Liver (tissue), 9 donors: Measurements from ENCODE around the gene ROR1. TPM values are rescaled to one million over a fixed set of nuclear protein-coding genes. Genes with fewer than 3 reads are reported as not detected.

Experiments used
- DNase-seq: peaks from one replicate; pipeline ENCODE4 v3.0.0-alpha.2; 2017; ENCODE audit warnings: low spot score
- H3K27ac ChIP-seq, 2 donors: one replicate each; pipeline ENCODE4 v1.7.0; 2013; ENCODE audit warnings: inconsistent platforms in 2 of 2, low read length in 2 of 2, control low read depth in 1 of 2, low read depth in 1 of 2, mild to moderate bottlenecking in 1 of 2
- H3K27me3 ChIP-seq, 4 donors: one replicate each; pipeline versions ENCODE4 v1.6.1 to v1.7.0; 2013; ENCODE audit warnings: low read length in 3 of 4, inconsistent platforms in 1 of 4, mild to moderate bottlenecking in 1 of 4, moderate library complexity in 1 of 4; ENCODE audit not compliant: control insufficient read depth in 4 of 4, insufficient read depth in 4 of 4
- H3K36me3 ChIP-seq, 4 donors: one replicate each; pipeline versions ENCODE4 v1.6.1 to v1.7.0; 2013; ENCODE audit warnings: low read length in 3 of 4, mild to moderate bottlenecking in 3 of 4, low read depth in 1 of 4, moderate library complexity in 1 of 4; ENCODE audit not compliant: control insufficient read depth in 4 of 4, insufficient read depth in 3 of 4
- H3K4me1 ChIP-seq, 4 donors: one replicate each; pipeline versions ENCODE4 v1.6.1 to v1.7.0; 2013; ENCODE audit warnings: low read length in 3 of 4, mild to moderate bottlenecking in 3 of 4, moderate library complexity in 1 of 4; ENCODE audit not compliant: control insufficient read depth in 4 of 4, insufficient read depth in 4 of 4
- H3K4me3 ChIP-seq, 3 donors: one replicate each; pipeline versions ENCODE4 v1.6.1 to v1.7.0; 2013; ENCODE audit warnings: low read length in 3 of 3, control low read depth in 1 of 3, low read depth in 1 of 3, mild to moderate bottlenecking in 1 of 3
- H3K9ac ChIP-seq, 2 donors: one replicate each; pipeline ENCODE4 v1.7.0; 2013; ENCODE audit warnings: low read length in 2 of 2, mild to moderate bottlenecking in 2 of 2, moderate library complexity in 2 of 2, control low read depth in 1 of 2, low read depth in 1 of 2
- H3K9me3 ChIP-seq, 4 donors: one replicate each; pipeline versions ENCODE4 v1.6.1 to v1.7.0; 2013; ENCODE audit warnings: low read length in 3 of 4; ENCODE audit not compliant: control insufficient read depth in 4 of 4
- ATF3 ChIP-seq: IDR thresholded peaks from 2 replicates; pipeline ENCODE4 v1.6.1; 2016; ENCODE audit warnings: antibody characterized with exemption
- CTCF ChIP-seq: fragments of 150-350 bp; IDR thresholded peaks from 2 replicates; pipeline ENCODE4 v1.5.1; 2017; ENCODE audit warnings: improper control_type of control experiment, low read depth, low read length; ENCODE audit not compliant: missing input control
- EGR1 ChIP-seq, 2 donors: IDR thresholded peaks; 2 replicates each; pipeline ENCODE4 v1.6.1; 2016 to 2018; ENCODE audit warnings: antibody characterized with exemption in 2 of 2, low read depth in 2 of 2
- FOXA1 ChIP-seq: IDR thresholded peaks from 2 replicates; pipeline ENCODE4 v1.6.1; 2016; ENCODE audit warnings: antibody characterized with exemption
- FOXA2 ChIP-seq: IDR thresholded peaks from 2 replicates; pipeline ENCODE4 v1.6.1; 2016; ENCODE audit warnings: antibody characterized with exemption
- GABPA ChIP-seq, 2 donors: IDR thresholded peaks in 1 of 2; conservative IDR thresholded peaks in 1 of 2; 2 replicates each; pipeline ENCODE4 v1.6.1; 2016; ENCODE audit warnings: antibody characterized with exemption in 2 of 2, mild to moderate bottlenecking in 1 of 2, moderate library complexity in 1 of 2
- HNF4A ChIP-seq, 2 donors: conservative IDR thresholded peaks; 2 replicates each; pipeline ENCODE4 v1.6.1; 2016; ENCODE audit warnings: antibody characterized with exemption in 2 of 2, mild to moderate bottlenecking in 2 of 2
- HNF4G ChIP-seq: IDR thresholded peaks from 2 replicates; pipeline ENCODE4 v1.6.1; 2016; ENCODE audit warnings: antibody characterized with exemption
- JUND ChIP-seq, 2 donors: IDR thresholded peaks; 2 replicates each; pipeline ENCODE4 v1.6.1; 2016; ENCODE audit warnings: antibody characterized with exemption in 2 of 2
- MAX ChIP-seq: IDR thresholded peaks from 2 replicates; pipeline ENCODE4 v1.6.1; 2016; ENCODE audit warnings: antibody characterized with exemption
- NR2F2 ChIP-seq: IDR thresholded peaks from 2 replicates; pipeline ENCODE4 v1.6.1; 2016; ENCODE audit warnings: antibody characterized with exemption
- RAD21 ChIP-seq, 2 donors: IDR thresholded peaks; 2 replicates each; pipeline ENCODE4 v1.6.1; 2016; ENCODE audit warnings: antibody characterized with exemption in 2 of 2, mild to moderate bottlenecking in 2 of 2
- REST ChIP-seq: IDR thresholded peaks from 2 replicates; pipeline ENCODE4 v1.6.1; 2016; ENCODE audit warnings: antibody characterized with exemption, mild to moderate bottlenecking
- RXRA ChIP-seq, 2 donors: IDR thresholded peaks; 2 replicates each; pipeline ENCODE4 v1.6.1; 2017 to 2018; ENCODE audit warnings: antibody characterized with exemption in 2 of 2, mild to moderate bottlenecking in 1 of 2
- SP1 ChIP-seq: IDR thresholded peaks from 2 replicates; pipeline ENCODE4 v1.6.1; 2018; ENCODE audit warnings: antibody characterized with exemption, mild to moderate bottlenecking
- TAF1 ChIP-seq: conservative IDR thresholded peaks from 2 replicates; pipeline ENCODE4 v1.6.1; 2016; ENCODE audit warnings: antibody characterized with exemption, mild to moderate bottlenecking
- ZBTB33 ChIP-seq: IDR thresholded peaks from 2 replicates; pipeline ENCODE4 v1.6.1; 2016; ENCODE audit warnings: antibody characterized with exemption
- WGBS: extraction: QIAGEN DNeasy Blood & Tissue Kit; methylation state at CpG from one replicate; pipeline ENCODE4 v1.1.7; 2013; 5-methylcytosine and 5-hydroxymethylcytosine counted together
- polyA plus RNA-seq, 2 donors: library from polyadenylated mRNA; stranded (reverse) in 1 of 2; unstranded in 1 of 2; fragments of 200-250 nt in 1 of 2; fragments of >200 nt in 1 of 2; fragmentation: Nextera tagmentation in 1 of 2; extraction: Ambion mirVana in 1 of 2; gene quantifications; one replicate each; pipeline versions ENCODE4 v1.2.1 to v1.2.3, GENCODE V29; 2013 to 2015
- total RNA-seq, 2 donors: library from RNA; depleted of rRNA; stranded (reverse); fragments of >200 nt; gene quantifications; one replicate each; pipeline ENCODE4 v1.2.3, GENCODE V29; 2014
- donor health status: healthy.
- donor health status: healthy.
- donor health status: healthy.
- donor health status: healthy.
- donor health status: healthy.

Gene ROR1
- total and polyA plus RNA-seq, 4 donors = 0.15 to 0.98 (median 0.37) TPM

GRCh38 chr1:64107118-64107519 lies 333.3 kb downstream of the ROR1 start:
- Histone ChIP-seq H3K9ac (no peak overlapping the region), H3K4me1 (no peaks in the 10 kb centered on the region), H3K36me3 (no peaks in the 10 kb centered on the region), H3K27ac (no peak overlapping the region), H3K9me3 (no peaks in the 10 kb centered on the region), H3K4me3 (no peak overlapping the region), H3K27me3 (no peaks in the 10 kb centered on the region)
- 78% methylated on average over 4 of the region's 4 CpGs for WGBS
- TF ChIP-seq MAX (no peak), HNF4A (conservative IDR thresholded peaks at IDR 0.05) (no peak), JUND (IDR thresholded peaks at IDR 0.05) (no peak), CTCF (no peak), ZBTB33 (no peak), HNF4G (no peak), SP1 (no peak), ATF3 (no peak), TAF1 (no peak), FOXA2 (no peak), FOXA1 (no peak), RAD21 (IDR thresholded peaks at IDR 0.05) (no peak), EGR1 (IDR thresholded peaks at IDR 0.05; ENCODE audit: low read depth in 2 of 2) (no peak), GABPA (IDR thresholded peaks at IDR 0.05 in 1 of 2, conservative IDR thresholded peaks at IDR 0.05 in 1 of 2) (no peak), NR2F2 (no peak)
- DNase-seq = no peak

GRCh38 chr1:64107632-64108031 lies 333.8 kb downstream of the ROR1 start:
- Histone ChIP-seq H3K27me3 (no peaks in the 10 kb centered on the region), H3K36me3 (no peaks in the 10 kb centered on the region), H3K9me3 (no peaks in the 10 kb centered on the region), H3K4me1 (no peaks in the 10 kb centered on the region), H3K9ac (no peak overlapping the region), H3K4me3 (no peak overlapping the region), H3K27ac (no peak overlapping the region)
- TF ChIP-seq TAF1 (no peak), SP1 (no peak), HNF4G (no peak), FOXA1 (no peak), CTCF (no peak), EGR1 (IDR thresholded peaks at IDR 0.05; ENCODE audit: low read depth in 2 of 2) (no peak), REST (no peak), MAX (no peak), JUND (IDR thresholded peaks at IDR 0.05) (no peak), RXRA (IDR thresholded peaks at IDR 0.05) (no peak), RAD21 (IDR thresholded peaks at IDR 0.05) (no peak), ZBTB33 (no peak)
- DNase-seq = no peak
- WGBS = 88% methylated on average over 2 of the region's 2 CpGs
